COLO668 (cell line): Measurements from ENCODE around the gene HYCC2.
"Not testable (repeated sequence)": the region's sequence is repeated elsewhere in the genome, so short reads cannot be mapped to it uniquely, and the experiment has no call there.

Experiments
- DNase-seq: peaks from one replicate; lab custom pipeline; 2025; ENCODE audit not compliant: unreplicated experiment; lab: John Stamatoyannopoulos, UW

Gene HYCC2

GRCh38 chr2:201071479-201072200 lies at the start of gene HYCC2, which contains the start of gene NDUFB3:
Gene HYCC2, minus strand, starts transcription at chr2:201071671. Its CDS starts 47,662 bp downstream, at chr2:201024009.
Gene NDUFB3, plus strand, starts transcription at chr2:201072001. Its CDS starts 6,882 bp downstream, at chr2:201078883.
- peak; percentile 91 for DNase-seq

GRCh38 chr2:201118961-201119854 lies 47.7 kb upstream of the HYCC2 start:
- no peak for DNase-seq

- DNase-seq = peak; percentile 83
Measured at GRCh38 chr2:201118121-201118960, 46.9 kb upstream of the HYCC2 start.

GRCh38 chr2:201117735-201118094 lies 46.2 kb upstream of the HYCC2 start:
- DNase-seq = not testable (repeated sequence)

- DNase-seq = peak; percentile 52
Measured at GRCh38 chr2:201116959-201117734, 45.7 kb upstream of the HYCC2 start.

- DNase-seq = peak; percentile 76
Measured at GRCh38 chr2:201116115-201116958, 44.9 kb upstream of the HYCC2 start, which contains the start of gene CFLAR. Gene CFLAR, plus strand, starts transcription at chr2:201116164. Its CDS starts 13,702 bp downstream, at chr2:201129866.

- no peak for DNase-seq
Measured at GRCh38 chr2:201114846-201115245, 43.4 kb upstream of the HYCC2 start.

- no peak for DNase-seq
Measured at GRCh38 chr2:201114350-201114749, 42.9 kb upstream of the HYCC2 start.

GRCh38 chr2:201111096-201111495 lies 39.6 kb upstream of the HYCC2 start:
- DNase-seq = no peak

GRCh38 chr2:201110615-201111014 lies 39.1 kb upstream of the HYCC2 start:
- DNase-seq = no peak

GRCh38 chr2:201109186-201109585 lies 37.7 kb upstream of the HYCC2 start:
- no peak for DNase-seq

GRCh38 chr2:201108341-201108740 lies 36.9 kb upstream of the HYCC2 start:
- DNase-seq = no peak

GRCh38 chr2:201107624-201108023 lies 36.2 kb upstream of the HYCC2 start:
- DNase-seq = no peak

- DNase-seq = no peak
Measured at GRCh38 chr2:201105759-201106158, 34.3 kb upstream of the HYCC2 start.

GRCh38 chr2:201100497-201100896 lies 29.0 kb upstream of the HYCC2 start:
- DNase-seq = no peak

- no peak for DNase-seq
Measured at GRCh38 chr2:201093573-201093972, 22.1 kb upstream of the HYCC2 start.

- no peak for DNase-seq
Measured at GRCh38 chr2:201090574-201090973, 19.1 kb upstream of the HYCC2 start.

- DNase-seq = no peak
Measured at GRCh38 chr2:201084863-201085262, 13.4 kb upstream of the HYCC2 start.

- DNase-seq = no peak
Measured at GRCh38 chr2:201074996-201075395, 3.5 kb upstream of the HYCC2 start.
